OCI-LY3 (cell line): ENCODE data around the gene FAM229B.

Experiments
- H2AFZ ChIP-seq: fragments of 200-600, 300-600 bp; shearing (Covaris generic); 2 replicates; pipeline ENCODE4 v1.6.0; 2014; ENCODE audit warnings: antibody characterized with exemption, low read depth, low read length
- H3K27ac ChIP-seq: fragments of 200-600, 300-600 bp; sonication (generic); 2 replicates; pipeline ENCODE4 v1.5.1; 2014; ENCODE audit warnings: mild to moderate bottlenecking, low read length, moderate library complexity, mixed read lengths
- H3K27me3 ChIP-seq: fragments of 200-600, 300-600 bp; sonication (generic); 2 replicates; pipeline ENCODE4 v1.6.1; 2014; ENCODE audit warnings: low read depth, low read length, mixed read lengths
- H3K36me3 ChIP-seq: fragments of 200-600, 300-600 bp; sonication (generic); replicated peaks from 2 replicates; pipeline ENCODE3; 2014; ENCODE audit warnings: low read depth, low read length, mixed read lengths
- H3K4me1 ChIP-seq: fragments of 300-600, 200-600 bp; sonication (generic); 2 replicates; pipeline ENCODE4 v1.6.1; 2014; ENCODE audit warnings: low read length, mixed read lengths
- H3K4me2 ChIP-seq: fragments of 200-600, 300-600 bp; sonication (generic); 2 replicates; pipeline ENCODE4 v1.6.1; 2014; ENCODE audit warnings: low read length, mixed read lengths
- H3K4me3 ChIP-seq: fragments of 300-600, 200-600 bp; sonication (generic); 2 replicates; pipeline ENCODE4 v1.5.1; 2014; ENCODE audit warnings: antibody characterized with exemption, mild to moderate bottlenecking, low read length, moderate library complexity
- H3K79me2 ChIP-seq: fragments of 300-600, 200-600 bp; shearing (Covaris generic); 2 replicates; pipeline ENCODE4 v1.6.1; 2014; ENCODE audit warnings: mild to moderate bottlenecking, low read length, mixed read lengths
- H3K9ac ChIP-seq: fragments of 300-600, 200-600 bp; shearing (Covaris generic); 2 replicates; pipeline ENCODE4 v1.6.0; 2014; ENCODE audit warnings: mild to moderate bottlenecking, low read length, moderate library complexity
- H3K9me3 ChIP-seq: fragments of 200-600, 300-600 bp; shearing (Covaris generic); 2 replicates; pipeline ENCODE4 v1.6.1; 2014; ENCODE audit warnings: low read length, mixed read lengths; ENCODE audit not compliant: insufficient read depth
- H4K20me1 ChIP-seq: fragments of 200-600, 300-600 bp; sonication (generic); 2 replicates; pipeline ENCODE4 v1.6.1; 2016; ENCODE audit warnings: low read length, mixed read lengths; ENCODE audit not compliant: insufficient read depth
- EZH2phosphoT487 ChIP-seq: fragments of 200-600 bp; shearing (Covaris generic); IDR thresholded peaks from 2 replicates; pipeline ENCODE4 v1.6.1; 2018; ENCODE audit warnings: antibody characterized with exemption, mixed run types, low read depth
- TF ChIP-seq, protein P1 (sequence below): fragments of 200-600, 300-600 bp; sonication (generic); IDR thresholded peaks from 2 replicates; pipeline ENCODE4 v1.5.1; 2014; ENCODE audit warnings: antibody characterized with exemption, low read length, low read depth

FAM229B gene

DNA sequence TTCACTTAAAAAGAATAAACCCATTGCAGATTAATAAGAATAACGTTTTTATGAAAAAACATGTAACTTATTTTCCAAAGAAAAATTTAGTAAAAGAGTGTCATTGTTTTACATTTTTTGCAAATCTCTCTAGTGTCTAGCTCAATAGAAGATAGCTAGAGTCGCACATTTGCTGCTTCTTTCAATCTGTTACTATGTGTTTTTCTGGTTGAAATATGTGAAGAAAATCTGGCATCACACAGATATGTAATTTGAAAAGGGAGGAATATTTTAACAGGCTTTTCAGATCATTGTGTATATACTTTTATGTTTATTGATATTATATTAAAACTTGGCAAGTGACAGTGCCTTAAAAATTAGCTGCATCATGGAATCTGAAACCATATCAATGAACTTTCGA lies 24.4 kb upstream of the FAM229B start:
- no peak overlapping the region for H3K4me2 ChIP-seq
- no peak for TF ChIP-seq EZH2phosphoT487
- TF ChIP-seq, protein P1, sequence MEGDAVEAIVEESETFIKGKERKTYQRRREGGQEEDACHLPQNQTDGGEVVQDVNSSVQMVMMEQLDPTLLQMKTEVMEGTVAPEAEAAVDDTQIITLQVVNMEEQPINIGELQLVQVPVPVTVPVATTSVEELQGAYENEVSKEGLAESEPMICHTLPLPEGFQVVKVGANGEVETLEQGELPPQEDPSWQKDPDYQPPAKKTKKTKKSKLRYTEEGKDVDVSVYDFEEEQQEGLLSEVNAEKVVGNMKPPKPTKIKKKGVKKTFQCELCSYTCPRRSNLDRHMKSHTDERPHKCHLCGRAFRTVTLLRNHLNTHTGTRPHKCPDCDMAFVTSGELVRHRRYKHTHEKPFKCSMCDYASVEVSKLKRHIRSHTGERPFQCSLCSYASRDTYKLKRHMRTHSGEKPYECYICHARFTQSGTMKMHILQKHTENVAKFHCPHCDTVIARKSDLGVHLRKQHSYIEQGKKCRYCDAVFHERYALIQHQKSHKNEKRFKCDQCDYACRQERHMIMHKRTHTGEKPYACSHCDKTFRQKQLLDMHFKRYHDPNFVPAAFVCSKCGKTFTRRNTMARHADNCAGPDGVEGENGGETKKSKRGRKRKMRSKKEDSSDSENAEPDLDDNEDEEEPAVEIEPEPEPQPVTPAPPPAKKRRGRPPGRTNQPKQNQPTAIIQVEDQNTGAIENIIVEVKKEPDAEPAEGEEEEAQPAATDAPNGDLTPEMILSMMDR, result no peak
- no peak overlapping the region for H3K27ac ChIP-seq
- H3K27me3 ChIP-seq, result no peaks in the 10 kb centered on the region
- H3K36me3 ChIP-seq, result no peaks in the 10 kb centered on the region
- no peaks in the 10 kb centered on the region for H3K9me3 ChIP-seq
- no peak overlapping the region for H3K4me3 ChIP-seq
- H3K79me2 ChIP-seq, result no peaks in the 10 kb centered on the region
- no peak overlapping the region for H3K9ac ChIP-seq
- H2AFZ ChIP-seq, result no peak overlapping the region
- no peaks in the 10 kb centered on the region for H3K4me1 ChIP-seq
- no peaks in the 10 kb centered on the region for H4K20me1 ChIP-seq

DNA sequence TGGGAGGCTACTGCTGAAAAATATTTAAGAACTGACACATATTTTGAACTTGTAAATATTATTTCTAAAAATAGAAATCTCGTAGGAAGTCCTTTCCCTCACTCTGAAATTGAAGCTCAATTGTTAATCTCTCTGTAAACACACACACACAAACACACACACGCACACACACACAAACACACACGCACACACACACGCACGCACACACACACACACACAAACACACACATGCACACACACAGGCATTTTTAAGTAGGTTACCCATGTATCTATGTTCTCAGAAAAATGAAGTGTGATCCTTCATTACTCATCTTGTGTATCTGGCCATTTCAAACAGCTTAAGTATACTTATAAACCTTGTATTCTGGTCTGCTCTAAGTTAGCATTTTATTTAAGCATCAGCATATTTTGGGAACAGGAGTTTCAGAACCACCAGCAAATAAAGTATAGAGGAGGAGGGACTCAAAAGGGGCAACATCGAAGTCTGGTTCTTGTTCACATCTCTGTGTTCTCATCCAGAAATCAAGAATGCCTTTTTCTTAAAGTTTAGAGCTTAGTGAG lies 21.9 kb upstream of the FAM229B start:
- no peaks in the 10 kb centered on the region for H3K27me3 ChIP-seq
- TF ChIP-seq, protein P1, result no peak
- no peak for TF ChIP-seq EZH2phosphoT487
- no peaks in the 10 kb centered on the region for H4K20me1 ChIP-seq
- no peaks in the 10 kb centered on the region for H3K36me3 ChIP-seq
- H3K9me3 ChIP-seq, result no peaks in the 10 kb centered on the region
- no peak overlapping the region for H3K4me3 ChIP-seq
- H3K4me1 ChIP-seq, result no peaks in the 10 kb centered on the region
- no peaks in the 10 kb centered on the region for H3K79me2 ChIP-seq
- H3K4me2 ChIP-seq, result no peak overlapping the region
- no peak overlapping the region for H2AFZ ChIP-seq
- H3K9ac ChIP-seq, result no peak overlapping the region
- H3K27ac ChIP-seq, result no peak overlapping the region

DNA sequence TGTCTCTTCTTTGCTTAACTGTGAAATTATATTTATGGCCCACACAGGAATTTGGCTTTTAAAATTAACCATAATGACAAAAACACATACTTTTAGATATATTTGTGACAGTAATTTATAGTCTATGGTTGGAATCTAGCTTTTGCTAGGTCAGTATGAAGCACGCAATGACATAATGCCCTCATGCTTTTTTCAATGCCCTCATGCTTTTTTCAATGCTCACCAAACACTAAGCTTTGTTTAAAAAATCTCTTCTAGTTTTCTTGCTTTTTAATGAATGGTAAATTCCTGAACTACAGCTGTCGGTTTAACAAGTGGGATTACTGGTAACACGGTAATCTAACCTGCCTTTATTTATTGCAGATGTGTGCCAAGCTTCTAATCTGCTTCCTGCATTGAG lies 20.8 kb upstream of the FAM229B start:
- no peaks in the 10 kb centered on the region for H3K36me3 ChIP-seq
- H3K9ac ChIP-seq, result no peak overlapping the region
- H3K4me3 ChIP-seq, result no peak overlapping the region
- H4K20me1 ChIP-seq, result no peaks in the 10 kb centered on the region
- TF ChIP-seq EZH2phosphoT487, result no peak
- TF ChIP-seq, protein P1, result no peak
- H3K9me3 ChIP-seq, result no peaks in the 10 kb centered on the region
- H3K4me2 ChIP-seq, result no peak overlapping the region
- no peak overlapping the region for H3K27ac ChIP-seq
- H2AFZ ChIP-seq, result no peak overlapping the region
- no peaks in the 10 kb centered on the region for H3K79me2 ChIP-seq
- no peaks in the 10 kb centered on the region for H3K27me3 ChIP-seq
- no peaks in the 10 kb centered on the region for H3K4me1 ChIP-seq

DNA sequence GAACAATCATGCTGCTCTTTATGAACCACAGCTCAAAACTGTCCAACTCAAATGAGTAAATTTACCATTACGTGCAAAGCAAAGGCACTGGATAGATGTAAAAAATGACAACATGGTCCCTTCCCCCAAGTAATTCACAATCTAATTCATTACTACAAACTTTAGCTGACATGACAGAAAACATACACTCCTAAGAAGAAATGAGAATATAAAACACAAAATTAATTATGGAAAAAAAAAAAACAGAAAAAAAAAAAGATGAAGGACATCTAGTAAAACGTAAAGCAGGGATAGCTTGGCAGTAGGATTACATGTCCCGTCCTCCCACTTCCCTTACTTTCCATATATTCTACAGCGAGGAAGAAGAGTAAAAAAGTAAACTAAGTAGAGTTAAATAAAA lies 5.8 kb upstream of the FAM229B start:
- Histone ChIP-seq H3K4me2 (no peak overlapping the region), H3K9me3 (no peaks in the 10 kb centered on the region), H3K9ac (no peak overlapping the region), H3K27ac (no peak overlapping the region), H3K4me1 (peaks cover 3% of the 10 kb centered on the region; the same call in 1 of the 2 replicates), H4K20me1 (no peaks in the 10 kb centered on the region), H2AFZ (no peak overlapping the region), H3K36me3 (no peaks in the 10 kb centered on the region), H3K27me3 (no peaks in the 10 kb centered on the region), H3K4me3 (no peak overlapping the region), H3K79me2 (no peaks in the 10 kb centered on the region)
- TF ChIP-seq, protein P1, result no peak
- TF ChIP-seq EZH2phosphoT487, result no peak
